Upper lobe of right lung (tissue), 1 donor: ENCODE results near the gene CPB2. TPM values are rescaled to one million over a fixed set of nuclear protein-coding genes. Genes with fewer than 3 reads are reported as not detected.
A peak's percentile ranks its signal among the peaks of the same experiment; 100 is the strongest.

Experiments
- ATAC-seq: fragments of 200-7000 bp; cut with Tn5 transposase; one replicate; pipeline ENCODE4 v1.9.1; 2020; ENCODE audit warnings: mild to moderate bottlenecking, moderate library complexity
- DNase-seq: peaks from one replicate; pipeline ENCODE4 v3.0.0-alpha.2; 2020
- H3K27ac ChIP-seq: fragments of 200-600 bp; one replicate; pipeline ENCODE4 v1.8.0; 2022
- H3K27me3 ChIP-seq: fragments of 200-600 bp; one replicate; pipeline ENCODE4 v1.8.0; 2022; ENCODE audit warnings: mild to moderate bottlenecking
- H3K36me3 ChIP-seq: fragments of 200-600 bp; one replicate; pipeline ENCODE4 v1.8.0; 2022
- H3K4me1 ChIP-seq: fragments of 200-600 bp; one replicate; pipeline ENCODE4 v1.8.0; 2022
- H3K4me3 ChIP-seq: fragments of 200-600 bp; one replicate; pipeline ENCODE4 v1.8.0; 2022; ENCODE audit warnings: mild to moderate bottlenecking
- H3K9me3 ChIP-seq: fragments of 200-600 bp; one replicate; pipeline ENCODE4 v1.8.0; 2022
- intact Hi-C: fragments of 100-400 bp; cut with DNase I; formaldehyde crosslinking; loops from one replicate; pipeline ENCODE4 v1.11.0; 2022
- total RNA-seq: library from RNA; stranded (reverse); fragmentation: NEBNext Ultra II Directional; extraction: Animal tissue kit (Norgen Biotek cat#: 25700); gene quantifications from one replicate; pipeline ENCODE4 v1.2.1, GENCODE V29; 2021
- TF ChIP-seq, protein P1 (sequence below): fragments of 200-600 bp; IDR thresholded peaks from one replicate; pipeline ENCODE4 v1.8.0; 2022; ENCODE audit warnings: antibody characterized with exemption
- donor health status: DM: no; HTN: yes; CAD: no; lungs with severe emphysema.

Gene CPB2
- total RNA-seq, 1 donor from 2014 or later = 74.4 TPM

DNA sequence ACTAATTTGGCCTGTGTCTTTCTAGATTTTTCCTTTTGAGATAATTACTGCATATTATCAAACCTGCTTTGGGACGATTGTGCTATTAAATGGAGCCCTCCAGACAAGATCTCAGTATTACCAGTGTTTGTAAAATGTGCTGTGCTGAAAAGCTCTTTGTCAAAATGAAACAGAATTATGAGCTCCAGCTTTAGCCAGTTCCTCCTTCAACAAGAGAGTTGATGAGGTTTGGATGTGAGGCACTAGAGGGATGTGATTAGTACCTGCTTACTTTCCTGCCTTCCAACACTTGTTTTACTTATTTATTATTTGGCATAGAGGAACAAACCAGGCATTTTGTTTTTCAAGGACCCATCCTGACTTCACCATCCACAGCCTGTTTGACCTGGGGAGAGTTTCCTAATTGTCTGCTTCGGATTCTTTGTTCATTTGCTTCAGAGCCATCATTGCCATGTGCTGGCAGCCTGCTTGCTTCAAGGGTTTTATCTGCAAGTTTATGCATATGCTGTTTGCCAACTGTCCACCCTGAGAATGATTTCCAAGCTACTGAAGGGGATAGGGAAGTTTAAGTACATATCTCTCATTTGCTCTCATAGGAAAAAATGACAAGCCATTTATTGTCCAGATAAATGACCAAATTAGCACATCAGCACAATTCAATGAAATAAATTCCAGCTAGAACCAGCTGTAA is 32.9 kb upstream of the CPB2 start:
- no peaks in the 10 kb centered on the region for H3K9me3 ChIP-seq
- intact Hi-C loops = no loop called here
- H3K27me3 ChIP-seq = no peaks in the 10 kb centered on the region
- H3K4me1 ChIP-seq = no peaks in the 10 kb centered on the region
- H3K27ac ChIP-seq = no peak overlapping the region
- TF ChIP-seq, protein P1, sequence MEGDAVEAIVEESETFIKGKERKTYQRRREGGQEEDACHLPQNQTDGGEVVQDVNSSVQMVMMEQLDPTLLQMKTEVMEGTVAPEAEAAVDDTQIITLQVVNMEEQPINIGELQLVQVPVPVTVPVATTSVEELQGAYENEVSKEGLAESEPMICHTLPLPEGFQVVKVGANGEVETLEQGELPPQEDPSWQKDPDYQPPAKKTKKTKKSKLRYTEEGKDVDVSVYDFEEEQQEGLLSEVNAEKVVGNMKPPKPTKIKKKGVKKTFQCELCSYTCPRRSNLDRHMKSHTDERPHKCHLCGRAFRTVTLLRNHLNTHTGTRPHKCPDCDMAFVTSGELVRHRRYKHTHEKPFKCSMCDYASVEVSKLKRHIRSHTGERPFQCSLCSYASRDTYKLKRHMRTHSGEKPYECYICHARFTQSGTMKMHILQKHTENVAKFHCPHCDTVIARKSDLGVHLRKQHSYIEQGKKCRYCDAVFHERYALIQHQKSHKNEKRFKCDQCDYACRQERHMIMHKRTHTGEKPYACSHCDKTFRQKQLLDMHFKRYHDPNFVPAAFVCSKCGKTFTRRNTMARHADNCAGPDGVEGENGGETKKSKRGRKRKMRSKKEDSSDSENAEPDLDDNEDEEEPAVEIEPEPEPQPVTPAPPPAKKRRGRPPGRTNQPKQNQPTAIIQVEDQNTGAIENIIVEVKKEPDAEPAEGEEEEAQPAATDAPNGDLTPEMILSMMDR = no peak
- H3K36me3 ChIP-seq = peaks cover 40% of the 10 kb centered on the region
- H3K4me3 ChIP-seq = no peak overlapping the region
- DNase-seq (no peak), ATAC-seq (no peak)

DNA sequence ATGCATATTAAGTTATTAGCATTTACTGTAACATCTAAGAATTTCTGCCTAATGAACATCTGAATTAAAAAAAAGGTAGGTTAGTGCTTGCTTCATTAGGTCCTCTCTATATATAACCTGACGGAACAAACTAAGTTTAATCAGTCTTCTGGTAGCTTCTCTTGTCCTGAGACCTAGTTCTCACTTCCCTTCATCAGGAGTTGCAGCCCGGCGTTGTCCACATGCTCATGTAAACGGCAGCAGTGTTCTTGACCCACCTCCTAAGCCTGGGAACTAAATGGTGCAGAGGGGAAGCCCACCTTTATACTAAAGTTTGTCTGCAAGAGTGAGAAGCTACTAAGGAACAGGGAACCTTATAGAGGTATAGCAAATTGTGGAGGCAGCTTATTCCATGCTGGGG is 31.9 kb upstream of the CPB2 start:
- Histone ChIP-seq H3K4me3 (no peak overlapping the region), H3K4me1 (no peaks in the 10 kb centered on the region), H3K9me3 (no peaks in the 10 kb centered on the region), H3K36me3 (peaks cover 33% of the 10 kb centered on the region), H3K27me3 (no peaks in the 10 kb centered on the region), H3K27ac (no peak overlapping the region)
- TF ChIP-seq, protein P1 = no peak
- intact Hi-C loops = no loop called here
- ATAC-seq (no peak), DNase-seq (no peak)

- no peaks in the 10 kb centered on the region for H3K27me3 ChIP-seq
- no peak overlapping the region for H3K4me3 ChIP-seq
- H3K4me1 ChIP-seq = no peaks in the 10 kb centered on the region
- TF ChIP-seq, protein P1 = no peak
- H3K27ac ChIP-seq = peak overlapping the region; percentile 31
- H3K9me3 ChIP-seq = no peaks in the 10 kb centered on the region
- peaks cover 35% of the 10 kb centered on the region for H3K36me3 ChIP-seq
- peak; percentile 94 for ATAC-seq
- intact Hi-C loops = no loop called here
- no peak for DNase-seq
Measured at GRCh38 chr13:46134961-46135522, 30.2 kb upstream of the CPB2 start.

GRCh38 chr13:46134494-46134893 is 29.7 kb upstream of the CPB2 start:
- DNase-seq (no peak), ATAC-seq (no peak)
- Histone ChIP-seq H3K27me3 (no peaks in the 10 kb centered on the region), H3K4me1 (no peaks in the 10 kb centered on the region), H3K9me3 (no peaks in the 10 kb centered on the region), H3K36me3 (peaks cover 34% of the 10 kb centered on the region), H3K27ac (peak overlapping the region; percentile 31), H3K4me3 (no peak overlapping the region)
- TF ChIP-seq, protein P1 = no peak
- intact Hi-C loops = no loop called here

- no peaks in the 10 kb centered on the region for H3K9me3 ChIP-seq
- TF ChIP-seq, protein P1 = no peak
- H3K4me3 ChIP-seq = no peak overlapping the region
- no peak for ATAC-seq
- intact Hi-C loops = no loop called here
- H3K27ac ChIP-seq = no peak overlapping the region
- no peak for DNase-seq
- peaks cover 25% of the 10 kb centered on the region for H3K36me3 ChIP-seq
- H3K27me3 ChIP-seq = no peaks in the 10 kb centered on the region
- no peaks in the 10 kb centered on the region for H3K4me1 ChIP-seq
Measured at GRCh38 chr13:46132109-46132508, 27.3 kb upstream of the CPB2 start.
